GM21390 (cell line): ENCODE measurements around the gene NFXL1.

Source experiments
- ATAC-seq: cut with Tn5 transposase; IDR thresholded peaks from one replicate; pipeline ENCODE4 v1.9.1; 2021; ENCODE audit not compliant: unreplicated experiment

NFXL1 gene

DNA sequence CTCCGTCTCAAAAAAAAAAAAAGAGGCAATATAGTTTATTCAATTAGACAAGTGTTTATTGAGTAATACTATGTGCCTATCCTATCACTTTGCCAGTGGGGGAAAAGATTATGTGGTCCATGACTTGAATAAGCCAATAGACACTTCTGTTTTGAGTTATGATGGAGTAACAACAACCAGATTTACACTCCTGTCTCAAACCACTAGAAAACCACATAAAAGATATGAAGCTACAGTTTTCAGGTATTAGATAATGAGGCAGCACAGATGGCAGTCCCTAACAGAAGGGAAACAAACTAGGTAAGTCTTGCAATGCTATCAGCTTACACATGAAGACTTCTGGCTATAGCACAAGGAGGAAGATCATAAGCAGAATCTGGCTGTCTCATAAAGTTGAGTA, 22.5 kb downstream of the NFXL1 start:
- no peak for ATAC-seq

DNA sequence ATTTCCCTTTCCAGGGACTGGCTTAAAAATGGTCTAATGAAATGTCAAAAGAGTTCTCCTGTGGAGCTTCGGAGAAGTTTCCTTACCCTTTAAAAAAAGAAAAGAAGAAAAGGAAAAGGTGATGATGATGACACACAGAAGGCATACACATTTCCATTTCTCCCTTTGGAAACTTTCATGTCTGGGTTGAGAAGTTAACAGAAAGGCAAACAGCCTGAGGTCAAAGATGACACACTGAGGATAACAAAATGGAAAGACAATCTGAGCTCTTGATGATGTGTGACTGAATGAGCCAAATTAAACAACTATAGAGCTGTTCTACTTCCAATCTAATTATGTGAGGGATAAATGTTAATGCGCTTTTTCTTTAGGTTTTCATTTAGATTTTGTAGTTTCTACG, 32.2 kb downstream of the NFXL1 start:
- ATAC-seq = no peak

DNA sequence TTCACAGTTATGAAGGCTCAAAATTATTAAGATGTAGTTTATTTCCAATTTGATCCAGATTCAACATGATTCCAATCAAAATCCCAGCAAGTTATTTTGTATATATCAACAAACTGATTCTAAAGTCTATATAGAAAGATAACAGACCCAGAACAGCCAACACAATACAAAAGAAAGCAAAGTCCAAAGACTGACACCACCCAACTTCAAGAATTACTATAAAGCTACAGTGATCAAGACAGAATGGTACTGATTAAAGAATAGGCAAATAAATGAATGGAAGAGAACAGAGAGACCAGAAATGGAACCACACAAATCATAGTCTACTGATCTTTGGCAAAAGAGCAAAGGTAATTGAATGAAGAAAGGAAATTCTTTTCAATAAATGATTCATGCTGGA, 34.9 kb downstream of the NFXL1 start:
- ATAC-seq = no peak

DNA sequence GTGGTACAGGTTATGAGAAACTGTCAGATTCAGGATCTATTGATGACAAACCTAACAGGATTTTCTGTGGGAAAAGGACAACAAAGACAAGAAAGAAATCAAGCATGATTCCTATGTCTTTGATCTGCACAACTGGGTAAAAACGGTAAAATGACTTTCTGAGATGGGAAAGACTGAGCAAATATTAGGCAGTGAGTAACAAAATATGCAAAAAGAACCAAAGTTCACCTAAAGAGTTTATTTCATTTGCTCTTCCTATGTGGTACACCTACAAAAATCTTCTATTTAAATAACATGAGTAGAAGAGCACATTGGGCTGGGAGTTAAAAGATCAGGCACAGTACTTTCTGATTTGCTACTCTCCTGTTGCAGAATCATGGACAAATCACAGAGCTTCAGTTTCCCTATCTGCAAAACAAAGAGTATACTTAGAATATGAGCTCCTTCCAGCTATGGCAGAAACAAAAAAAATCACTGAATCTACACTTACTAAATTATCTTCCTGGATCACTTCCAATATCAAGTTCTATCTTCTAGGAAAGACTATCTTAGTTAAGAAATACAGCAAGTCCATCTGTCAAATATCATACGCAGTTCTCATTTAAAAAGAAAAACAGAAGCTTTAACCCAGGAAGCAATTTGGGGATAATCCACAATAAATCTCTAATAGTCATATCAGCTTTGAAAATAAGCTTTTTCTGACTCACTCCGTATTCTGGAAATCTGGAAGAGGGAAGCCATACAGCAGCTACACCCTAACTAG, 37.4 kb downstream of the NFXL1 start:
- ATAC-seq = no peak

DNA sequence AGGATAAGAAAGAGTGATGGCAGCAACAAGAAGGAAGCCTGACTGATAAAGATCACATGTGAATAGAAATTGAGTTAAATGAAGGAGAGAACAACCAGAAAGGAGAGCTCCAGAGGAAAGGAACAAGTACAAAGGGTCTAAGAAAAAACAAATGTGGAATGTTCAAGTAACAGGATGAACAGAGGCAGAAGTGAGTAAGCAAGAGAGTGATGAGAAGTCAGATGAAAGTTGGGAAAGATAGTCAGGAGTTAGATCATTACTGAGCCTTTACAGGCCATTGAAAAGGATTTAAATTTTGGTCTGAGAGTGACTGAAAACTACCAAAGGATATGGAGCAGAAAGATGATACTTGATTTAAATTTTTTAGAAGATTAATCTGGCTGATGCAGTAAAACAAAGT, 38.1 kb downstream of the NFXL1 start:
- ATAC-seq = no peak

DNA sequence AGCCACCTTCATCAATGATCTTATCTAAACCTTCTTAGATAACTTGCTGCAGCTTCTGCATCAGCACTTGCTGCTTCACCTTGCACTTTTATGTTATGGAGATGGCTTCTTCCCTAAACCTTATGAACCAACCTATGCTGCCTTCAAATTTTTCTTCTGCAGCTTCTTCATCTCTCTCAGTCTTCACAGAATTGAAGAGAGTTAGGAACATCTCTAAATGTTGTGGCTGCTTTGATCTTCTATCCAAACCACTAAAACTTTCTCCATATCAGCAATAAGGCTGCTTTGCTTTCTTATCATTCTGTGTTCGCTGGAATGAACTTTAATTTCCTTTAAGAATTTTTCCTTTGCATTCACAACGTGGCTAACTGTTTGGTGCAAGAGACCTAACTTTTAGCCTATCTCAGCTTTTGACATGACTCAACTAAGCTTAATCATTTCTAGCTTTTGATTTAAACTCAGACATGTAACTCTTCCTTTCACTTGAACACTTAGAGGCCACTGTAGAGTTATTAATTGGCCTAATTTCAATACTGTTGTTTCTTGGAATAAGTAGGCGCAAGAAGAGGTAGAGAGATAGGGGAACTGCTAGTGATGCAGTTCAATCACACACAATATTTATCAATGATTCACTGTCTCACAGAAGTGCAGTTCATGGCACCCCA, 40.4 kb downstream of the NFXL1 start:
- ATAC-seq = no peak

DNA sequence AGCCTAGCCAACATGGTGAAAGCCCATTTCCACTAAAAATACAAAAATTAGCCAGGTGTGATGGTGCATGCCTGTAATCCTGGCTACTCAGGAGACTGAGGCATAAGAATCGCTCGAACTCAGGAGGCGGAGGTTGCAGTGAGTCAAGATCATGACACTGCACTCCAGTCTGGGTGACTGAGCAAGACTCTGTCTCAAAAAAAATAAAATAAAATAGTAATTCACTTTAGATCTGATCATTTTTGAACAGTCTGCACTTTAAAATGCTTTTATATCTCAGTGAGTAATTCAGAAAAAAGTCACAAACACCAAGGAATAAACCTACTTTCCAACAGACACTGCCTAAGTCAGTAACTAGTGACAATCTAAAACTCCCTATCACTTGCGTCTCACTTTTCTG, 50.9 kb downstream of the NFXL1 start:
- ATAC-seq = no peak

DNA sequence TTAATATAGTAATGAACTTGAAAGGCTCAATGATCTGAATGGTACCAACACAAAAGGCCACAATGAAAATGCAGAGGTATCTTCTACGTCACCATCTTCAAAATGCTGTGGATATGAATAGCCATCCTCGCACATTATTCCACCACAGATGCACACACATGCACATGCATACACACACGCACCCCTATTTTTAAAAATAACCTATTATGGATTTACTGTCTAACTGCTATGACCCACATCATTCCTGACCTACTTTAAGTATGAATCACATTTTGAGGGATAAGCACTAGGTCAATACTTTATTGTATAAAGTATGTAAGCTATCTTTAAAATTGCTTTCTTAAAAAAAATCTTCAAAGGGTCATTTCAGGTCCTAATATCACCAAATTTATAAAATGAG, 52.1 kb downstream of the NFXL1 start:
- ATAC-seq = no peak

DNA sequence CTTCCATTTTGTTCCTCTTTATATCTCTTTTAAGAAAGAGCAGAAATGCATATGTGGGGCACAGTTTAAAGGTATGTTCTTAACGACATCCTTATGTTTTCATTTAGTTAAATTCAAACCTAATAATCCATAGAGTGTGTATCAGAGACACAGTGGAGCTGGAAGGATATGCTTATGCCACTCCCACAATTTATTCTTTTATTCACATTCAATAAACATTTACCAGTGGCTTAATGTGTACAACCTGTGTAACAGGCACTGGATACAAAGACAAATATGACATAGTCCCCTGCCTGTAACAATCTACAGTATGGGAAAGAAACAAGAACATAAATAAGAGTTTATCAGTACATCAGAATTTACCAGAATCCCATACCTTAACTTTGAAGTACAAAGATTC, 54.1 kb downstream of the NFXL1 start:
- no peak for ATAC-seq

DNA sequence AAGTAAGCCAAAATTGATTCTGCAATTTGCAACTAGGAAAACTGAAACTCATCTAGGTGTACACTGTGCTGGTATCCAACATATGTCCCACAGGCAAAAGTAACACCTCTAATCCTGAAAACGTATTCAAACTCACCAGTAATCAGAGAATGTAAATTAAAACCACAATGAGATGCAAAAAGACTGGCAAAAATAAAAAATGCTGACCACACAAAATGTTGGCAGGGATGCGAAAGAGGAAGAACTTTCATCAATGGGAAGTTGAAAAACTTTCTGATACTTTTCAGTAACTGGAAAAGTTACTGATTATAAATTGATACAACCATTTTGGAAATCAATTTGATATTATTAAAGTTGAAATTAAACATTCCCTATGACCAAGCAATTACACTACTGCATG, 56.4 kb downstream of the NFXL1 start:
- ATAC-seq = no peak

DNA sequence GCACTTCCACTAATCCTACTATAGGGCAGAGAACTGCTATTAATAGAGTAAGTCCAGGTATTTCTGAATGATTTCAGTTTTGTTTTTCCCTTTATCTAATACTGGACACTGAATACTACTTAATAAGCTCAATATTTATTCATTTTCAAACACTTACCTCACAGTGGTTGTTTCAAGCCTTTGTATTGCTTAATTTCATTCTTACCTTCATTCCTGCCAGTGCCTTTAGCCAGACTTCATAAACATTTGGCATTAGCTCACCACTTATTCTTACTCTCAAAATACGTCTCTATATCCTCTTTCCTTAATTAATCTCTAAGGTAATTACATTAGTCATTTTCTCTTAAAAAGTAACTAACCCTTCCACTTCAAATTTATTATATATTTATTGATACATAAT, 57.7 kb downstream of the NFXL1 start:
- no peak for ATAC-seq

DNA sequence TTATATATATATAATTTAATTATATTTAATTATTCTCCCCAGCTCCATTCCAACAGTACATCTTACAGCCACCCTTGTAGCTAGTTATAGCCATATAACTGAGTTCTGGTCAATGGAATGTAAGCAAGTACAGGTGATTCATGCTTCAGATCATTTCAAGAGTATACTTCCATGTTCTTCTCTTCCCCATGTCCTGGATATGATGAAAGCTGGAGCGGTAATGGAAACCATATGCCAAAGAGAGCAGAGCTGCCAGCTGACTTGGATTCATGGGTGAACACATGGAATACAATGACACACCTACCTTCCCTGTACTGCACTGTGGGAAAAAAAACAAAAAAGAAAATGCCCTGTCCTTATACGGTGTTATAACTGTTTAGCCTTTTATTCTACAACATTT, 59.0 kb downstream of the NFXL1 start:
- ATAC-seq = no peak

DNA sequence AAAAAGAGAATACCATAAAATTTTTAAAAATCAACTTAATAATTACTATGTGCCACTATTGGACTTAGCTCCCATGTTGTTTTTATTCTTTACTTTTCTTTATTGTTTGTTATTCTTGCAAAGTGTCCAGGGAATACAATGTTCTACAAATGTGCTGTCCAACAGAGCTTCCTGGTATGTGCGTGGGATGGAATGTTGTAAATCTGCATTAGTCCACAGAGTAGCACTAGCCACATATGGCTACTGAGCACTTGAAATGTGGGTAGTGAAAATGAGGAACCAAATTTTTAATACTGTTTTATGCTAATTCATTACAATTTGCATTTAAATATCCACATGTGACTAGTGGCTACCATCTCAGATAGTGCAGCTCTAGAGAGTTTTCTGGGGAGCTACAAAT, 62.2 kb downstream of the NFXL1 start:
- no peak for ATAC-seq

DNA sequence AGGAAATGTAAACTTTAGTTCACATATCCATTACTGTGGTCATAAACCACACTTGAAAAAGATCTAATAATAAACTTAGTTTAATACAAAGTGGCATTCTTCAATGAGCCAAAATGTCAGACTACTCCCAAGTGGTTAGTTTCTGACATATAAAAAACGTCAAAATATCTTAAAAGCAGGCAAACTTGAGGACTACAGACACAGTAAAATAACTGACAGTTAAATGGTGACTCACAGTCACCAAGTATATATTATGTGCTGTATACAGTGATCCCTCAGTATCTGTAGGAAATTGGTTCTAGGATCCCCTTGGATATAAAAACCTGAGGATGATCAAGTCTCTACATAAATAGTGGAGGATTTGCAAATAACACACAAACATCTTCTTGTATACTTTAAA, 64.9 kb downstream of the NFXL1 start:
- ATAC-seq = no peak

DNA sequence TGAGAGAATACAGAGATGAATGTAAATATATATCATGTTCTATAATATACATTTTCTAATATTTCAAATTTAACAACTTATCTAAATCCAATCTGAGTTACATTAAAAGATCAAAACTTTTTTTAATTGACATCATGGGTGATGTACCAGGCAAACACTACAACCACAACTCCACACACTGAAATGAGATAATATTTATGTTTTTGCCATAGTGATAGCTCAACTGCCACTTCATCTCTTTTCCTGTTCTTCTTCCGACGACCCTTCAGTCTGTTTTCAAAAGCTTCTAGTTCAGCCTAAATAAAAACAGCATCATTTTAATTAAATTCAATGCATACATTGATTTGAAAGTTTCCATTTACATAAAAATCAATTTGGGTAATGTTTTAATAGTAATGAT, 66.3 kb downstream of the NFXL1 start:
- no peak for ATAC-seq

DNA sequence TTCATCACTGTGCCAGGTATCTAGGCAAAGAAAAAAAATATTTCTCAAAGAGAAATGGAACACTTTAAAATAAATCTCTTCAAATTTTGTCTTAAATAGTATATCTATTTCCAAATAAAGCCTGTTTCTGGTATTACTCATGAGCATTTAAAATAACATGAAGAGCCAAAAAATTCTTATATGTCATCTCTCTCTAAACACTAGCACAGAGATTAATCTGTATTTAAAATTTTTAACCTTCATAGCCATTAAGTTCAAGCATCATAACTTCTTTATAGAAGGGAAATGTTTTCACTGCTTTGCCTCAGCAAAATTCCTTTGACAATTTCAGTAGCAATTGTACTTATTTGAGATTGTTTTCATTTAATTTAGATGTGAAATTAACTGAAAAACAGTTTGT, 71.4 kb downstream of the NFXL1 start:
- no peak for ATAC-seq

DNA sequence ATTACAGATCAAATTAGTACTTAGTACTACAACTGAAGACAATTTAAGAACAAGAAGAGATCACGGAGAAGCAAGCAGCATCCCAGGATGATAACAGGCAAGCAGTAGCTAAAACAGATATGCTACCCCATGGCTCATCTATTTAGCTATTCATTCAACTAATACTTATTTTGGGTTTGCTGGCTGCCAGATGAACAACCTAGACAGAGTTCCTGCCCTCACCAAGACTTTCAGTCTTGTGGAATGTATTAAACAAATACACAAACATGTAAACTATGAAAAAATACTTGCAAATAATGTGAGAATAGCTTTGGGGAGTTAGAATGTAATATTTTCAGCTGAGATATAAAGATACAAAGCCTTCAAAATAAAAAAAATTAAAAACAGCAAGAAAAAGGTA, 74.1 kb downstream of the NFXL1 start:
- no peak for ATAC-seq

DNA sequence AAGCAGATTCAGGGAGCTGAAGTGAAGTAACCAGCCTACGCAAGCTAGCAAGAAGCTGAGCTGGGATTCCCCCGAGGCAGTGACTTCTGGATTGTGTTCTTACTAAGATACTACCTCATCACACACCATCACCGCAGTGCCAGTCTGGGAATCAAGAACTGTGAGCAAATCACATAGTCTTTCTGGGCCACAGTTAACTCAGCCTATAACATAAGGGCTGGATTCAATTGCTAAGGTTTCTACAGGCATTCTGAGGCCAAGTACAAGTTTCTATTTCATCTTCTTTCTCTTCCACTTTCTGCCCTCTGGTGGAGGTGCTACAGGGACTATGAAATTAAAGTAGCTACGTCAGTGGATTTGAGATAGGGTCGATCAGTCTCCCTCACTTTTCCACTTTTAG, 75.1 kb downstream of the NFXL1 start:
- peak; percentile 57 for ATAC-seq

DNA sequence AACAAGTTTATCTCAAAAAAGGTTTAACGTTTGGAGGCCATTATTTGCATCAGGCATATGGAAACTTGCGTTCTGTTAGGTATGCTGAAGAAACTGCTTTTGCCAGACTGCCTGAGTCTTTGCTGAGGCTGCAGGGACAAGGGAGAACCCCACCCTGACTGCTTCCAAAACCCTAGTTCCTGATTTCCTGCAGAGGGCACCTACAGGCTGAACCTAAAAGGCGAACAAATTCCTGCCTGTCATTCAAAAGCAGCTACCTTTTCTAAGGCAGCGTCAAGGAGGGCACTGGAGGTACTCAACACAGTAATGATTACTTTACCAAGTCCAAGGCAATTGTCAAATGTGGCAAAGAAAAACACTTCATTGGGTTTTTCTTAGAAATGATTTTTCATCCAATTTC, 75.9 kb downstream of the NFXL1 start:
- ATAC-seq = no peak

DNA sequence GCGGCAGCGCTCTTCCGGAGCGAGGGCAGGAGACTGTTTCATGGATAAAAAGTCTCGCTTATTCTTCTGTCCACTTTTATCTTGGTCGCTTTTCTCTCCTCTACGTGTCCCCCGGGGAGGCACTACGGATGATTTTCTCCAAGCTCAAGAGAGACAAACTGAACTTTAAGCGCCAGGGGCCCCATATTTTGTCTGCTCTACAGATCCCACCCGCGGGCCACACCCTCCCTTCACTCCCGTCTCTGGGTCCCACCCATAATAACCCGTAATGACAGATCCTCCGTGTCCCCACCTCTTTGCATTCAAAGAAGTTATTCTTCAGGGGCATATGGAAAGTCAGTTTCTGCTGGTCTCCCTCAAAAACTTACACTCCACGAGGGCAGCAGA, 76.5 kb downstream of the NFXL1 start, which contains the start of gene CORIN:
CORIN (minus strand) TSS at position 160 of the 387 bp plus-strand sequence; CDS start at position 42, 118 bp downstream.
- no peak for ATAC-seq

DNA sequence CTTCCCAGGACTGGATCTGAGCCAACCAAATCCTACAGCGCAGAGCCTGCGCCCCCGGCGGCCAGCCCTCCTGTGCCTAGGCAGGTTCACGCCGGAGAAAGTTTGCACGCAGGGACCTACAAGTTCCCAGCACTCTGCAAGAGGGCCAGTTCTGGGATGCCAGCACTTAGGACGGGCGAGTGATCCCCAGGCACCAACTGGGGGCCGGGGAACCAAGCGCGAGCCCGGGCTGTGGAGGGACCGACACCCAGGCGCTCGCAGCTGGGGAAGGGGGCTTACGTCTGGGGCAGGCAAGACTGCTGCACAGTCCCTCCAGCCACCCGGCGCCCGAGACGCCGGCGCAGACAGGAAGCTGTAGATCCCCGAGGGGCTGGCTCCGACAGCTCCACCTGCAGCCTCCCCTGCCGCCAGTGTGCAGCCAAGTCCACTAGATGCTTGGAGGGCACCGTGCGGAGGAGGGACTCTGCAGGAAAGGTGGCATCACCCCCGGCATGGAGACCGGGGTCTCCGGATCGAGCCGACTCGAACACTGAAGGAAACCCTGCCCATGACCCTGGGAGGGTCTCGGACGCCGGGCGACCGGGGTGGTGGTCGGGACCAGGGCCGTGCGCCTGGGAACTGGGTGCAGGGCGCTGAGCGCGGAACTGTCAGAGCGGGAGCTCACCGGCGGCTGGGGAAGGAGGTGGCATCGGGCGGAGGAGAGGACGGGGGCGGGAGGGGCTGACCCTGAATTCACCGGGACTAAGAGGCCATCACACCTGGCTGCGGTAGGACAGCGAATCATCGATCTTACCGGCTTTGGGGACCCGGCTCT, 77.1 kb downstream of the NFXL1 start:
- peak; percentile 54 for ATAC-seq

DNA sequence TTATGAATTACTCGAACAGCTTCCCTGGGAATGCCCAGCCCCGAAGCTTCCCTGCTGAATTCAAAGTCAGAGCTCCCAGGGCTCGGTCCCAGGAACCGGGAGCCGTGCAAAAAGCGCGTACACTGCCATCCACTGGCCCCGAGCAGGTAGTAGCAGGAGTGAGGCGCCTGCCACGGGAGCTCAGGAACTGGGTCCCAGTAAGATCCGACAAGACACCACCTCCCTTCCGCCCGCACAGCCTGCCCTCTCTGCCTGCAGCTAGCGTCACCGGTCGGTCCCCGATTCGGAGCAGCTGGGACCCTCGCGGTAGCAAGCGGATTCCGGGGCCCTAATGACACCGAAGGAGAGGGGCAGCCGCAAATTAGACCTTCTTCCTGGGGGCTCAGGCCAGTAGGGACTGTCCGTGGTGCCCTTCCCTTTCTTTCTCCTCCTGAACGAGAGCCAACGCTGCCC, 77.7 kb downstream of the NFXL1 start:
- ATAC-seq = peak; percentile 78
